Transverse colon (tissue), 4 donors: ENCODE data around the gene TAOK2.

Experiments
- CTCF ChIP-seq, 5 experiments: fragments of 200-600 bp in 3 of 5; fragments of 450-650 bp in 2 of 5; sonication (generic) in 3 of 5; IDR thresholded peaks; 1 replicate in 2 of 5; 2 replicates in 3 of 5; pipeline ENCODE4 v1.5.1; 2016 to 2017; ENCODE audit warnings: antibody characterized with exemption in 5 of 5, inconsistent platforms in 3 of 5, mild to moderate bottlenecking in 2 of 5, moderate library complexity in 1 of 5
- EP300 ChIP-seq: sonication (generic); formaldehyde crosslinking; IDR thresholded peaks from one replicate; pipeline ENCODE4 v1.6.1; 2017; ENCODE audit warnings: antibody characterized with exemption, low read depth
- POLR2A ChIP-seq: fragments of 450-650 bp; IDR thresholded peaks from one replicate; pipeline ENCODE4 v1.6.1; 2016; ENCODE audit warnings: antibody characterized with exemption, mild to moderate bottlenecking, moderate library complexity
- POLR2AphosphoS5 ChIP-seq, 3 donors: sonication (generic); formaldehyde crosslinking; IDR thresholded peaks; one replicate each; pipeline ENCODE4 v1.6.1; 2016; ENCODE audit warnings: antibody characterized with exemption in 3 of 3

- no peak for TF ChIP-seq CTCF (IDR thresholded peaks at IDR 0.05)
- no peak for TF ChIP-seq POLR2A
- no peak for TF ChIP-seq POLR2AphosphoS5 (IDR thresholded peaks at IDR 0.05)
- no peak for TF ChIP-seq EP300
These were observed 1.2 kb upstream of the TAOK2 start for GRCh38 chr16:29972500-29972899.
